Neural progenitor cell (in vitro differentiated cells): ENCODE measurements around the gene PKNOX2.

Source experiments
- EZH2 ChIP-seq: fragments of 200-600 bp; sonication (generic); IDR thresholded peaks from 2 replicates; pipeline ENCODE4 v1.6.1; 2017; ENCODE audit warnings: antibody characterized with exemption, mild to moderate bottlenecking, moderate library complexity
- EZH2phosphoT487 ChIP-seq: fragments of 200-600 bp; sonication (generic); IDR thresholded peaks from 2 replicates; pipeline ENCODE4 v1.6.1; 2017; ENCODE audit warnings: antibody characterized with exemption
- TF ChIP-seq, protein P1 (sequence below): fragments of 200-600 bp; sonication (generic); IDR thresholded peaks from 2 replicates; pipeline ENCODE4 v1.5.1; 2017; ENCODE audit warnings: antibody characterized with exemption, mild to moderate bottlenecking

- TF ChIP-seq, protein P1, sequence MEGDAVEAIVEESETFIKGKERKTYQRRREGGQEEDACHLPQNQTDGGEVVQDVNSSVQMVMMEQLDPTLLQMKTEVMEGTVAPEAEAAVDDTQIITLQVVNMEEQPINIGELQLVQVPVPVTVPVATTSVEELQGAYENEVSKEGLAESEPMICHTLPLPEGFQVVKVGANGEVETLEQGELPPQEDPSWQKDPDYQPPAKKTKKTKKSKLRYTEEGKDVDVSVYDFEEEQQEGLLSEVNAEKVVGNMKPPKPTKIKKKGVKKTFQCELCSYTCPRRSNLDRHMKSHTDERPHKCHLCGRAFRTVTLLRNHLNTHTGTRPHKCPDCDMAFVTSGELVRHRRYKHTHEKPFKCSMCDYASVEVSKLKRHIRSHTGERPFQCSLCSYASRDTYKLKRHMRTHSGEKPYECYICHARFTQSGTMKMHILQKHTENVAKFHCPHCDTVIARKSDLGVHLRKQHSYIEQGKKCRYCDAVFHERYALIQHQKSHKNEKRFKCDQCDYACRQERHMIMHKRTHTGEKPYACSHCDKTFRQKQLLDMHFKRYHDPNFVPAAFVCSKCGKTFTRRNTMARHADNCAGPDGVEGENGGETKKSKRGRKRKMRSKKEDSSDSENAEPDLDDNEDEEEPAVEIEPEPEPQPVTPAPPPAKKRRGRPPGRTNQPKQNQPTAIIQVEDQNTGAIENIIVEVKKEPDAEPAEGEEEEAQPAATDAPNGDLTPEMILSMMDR: no peak
- TF ChIP-seq EZH2phosphoT487 (no peak), EZH2 (no peak)
These were observed 179.2 kb downstream of the PKNOX2 start for GRCh38 chr11:125343718-125344131.
